Measurements from ENCODE around the gene MTMR1. TPM values are rescaled to one million over a fixed set of nuclear protein-coding genes. Genes with fewer than 3 reads are reported as not detected.
A peak's percentile ranks its signal among the peaks of the same experiment; 100 is the strongest.

Gene MTMR1
- total RNA-seq, 4 donors from 2014 or later = 17.6 to 28.4 (median 24.6) TPM

DNA sequence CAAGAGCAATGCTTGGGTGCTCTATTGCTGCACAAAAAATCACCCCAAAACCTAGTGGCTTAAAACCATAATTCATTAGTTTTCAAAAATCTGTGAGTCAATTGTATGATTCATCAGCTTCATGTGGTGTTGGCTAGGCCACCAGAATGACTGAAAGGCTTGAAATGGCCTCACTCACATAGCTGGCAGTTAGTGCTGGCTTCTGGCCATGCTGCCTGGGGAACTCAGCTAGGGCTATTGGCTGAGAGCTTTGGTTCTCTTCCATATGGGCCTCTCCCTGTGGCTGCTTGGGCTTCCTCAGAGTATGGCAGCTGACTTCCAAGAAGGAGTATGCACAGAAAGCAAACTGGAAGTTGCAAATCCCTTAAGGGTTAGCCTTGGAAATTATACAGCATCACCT is 3.1 kb upstream of the MTMR1 start:
- Histone ChIP-seq H3K36me3 (no peaks in the 10 kb centered on the region), H3K9me3 (no peaks in the 10 kb centered on the region), H3K27me3 (no peaks in the 10 kb centered on the region), H3K4me1 (peaks cover 0 to 7% of the 10 kb centered on the region in 2 donors), H3K27ac (no peak overlapping the region), H3K4me3 (replicated peaks in 1 of 3) (no peak overlapping the region)
- TF ChIP-seq, protein P1, sequence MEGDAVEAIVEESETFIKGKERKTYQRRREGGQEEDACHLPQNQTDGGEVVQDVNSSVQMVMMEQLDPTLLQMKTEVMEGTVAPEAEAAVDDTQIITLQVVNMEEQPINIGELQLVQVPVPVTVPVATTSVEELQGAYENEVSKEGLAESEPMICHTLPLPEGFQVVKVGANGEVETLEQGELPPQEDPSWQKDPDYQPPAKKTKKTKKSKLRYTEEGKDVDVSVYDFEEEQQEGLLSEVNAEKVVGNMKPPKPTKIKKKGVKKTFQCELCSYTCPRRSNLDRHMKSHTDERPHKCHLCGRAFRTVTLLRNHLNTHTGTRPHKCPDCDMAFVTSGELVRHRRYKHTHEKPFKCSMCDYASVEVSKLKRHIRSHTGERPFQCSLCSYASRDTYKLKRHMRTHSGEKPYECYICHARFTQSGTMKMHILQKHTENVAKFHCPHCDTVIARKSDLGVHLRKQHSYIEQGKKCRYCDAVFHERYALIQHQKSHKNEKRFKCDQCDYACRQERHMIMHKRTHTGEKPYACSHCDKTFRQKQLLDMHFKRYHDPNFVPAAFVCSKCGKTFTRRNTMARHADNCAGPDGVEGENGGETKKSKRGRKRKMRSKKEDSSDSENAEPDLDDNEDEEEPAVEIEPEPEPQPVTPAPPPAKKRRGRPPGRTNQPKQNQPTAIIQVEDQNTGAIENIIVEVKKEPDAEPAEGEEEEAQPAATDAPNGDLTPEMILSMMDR (IDR thresholded peaks at IDR 0.05) = no peak
- TF ChIP-seq POLR2A (IDR thresholded peaks at IDR 0.05) = no peak
- DNase-seq = no peak
- intact Hi-C loops (cut with DNase I) = no loop called here

DNA sequence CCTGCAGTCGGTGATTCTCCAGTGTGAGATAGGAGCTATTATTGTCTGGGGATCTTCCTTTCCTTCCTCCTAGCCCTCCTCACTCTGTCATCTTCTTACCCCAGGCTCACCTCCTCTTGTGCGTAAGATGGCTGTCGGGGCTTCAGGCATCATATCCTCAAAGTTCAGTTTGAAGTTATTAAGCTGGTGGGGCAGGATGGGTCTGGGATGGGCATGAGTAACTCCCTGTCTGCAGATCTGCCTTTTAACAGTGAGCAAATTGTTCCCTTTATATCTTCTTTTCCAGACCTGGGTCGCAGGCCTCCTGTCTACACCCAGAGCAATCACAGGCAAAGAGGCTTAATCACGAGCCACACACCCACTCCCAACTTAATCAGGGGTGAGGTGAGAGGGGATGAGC is 900 bp upstream of the MTMR1 start:
- H3K36me3 ChIP-seq = no peaks in the 10 kb centered on the region
- no peak for DNase-seq
- peaks cover 0 to 10% of the 10 kb centered on the region in 2 donors for H3K4me1 ChIP-seq
- intact Hi-C loops (cut with DNase I) = no loop called here
- H3K4me3 ChIP-seq (replicated peaks in 1 of 3) = peak overlapping the region in 1 of 3 donors; percentile 39
- H3K9me3 ChIP-seq = no peaks in the 10 kb centered on the region
- TF ChIP-seq, protein P1 (IDR thresholded peaks at IDR 0.05) = no peak
- TF ChIP-seq POLR2A (IDR thresholded peaks at IDR 0.05) = no peak
- WGBS, 2 donors = 64 to 70% methylated on average over 4 to 5 of the region's 5 CpGs
- H3K27ac ChIP-seq = no peak overlapping the region
- H3K27me3 ChIP-seq = no peaks in the 10 kb centered on the region

DNA sequence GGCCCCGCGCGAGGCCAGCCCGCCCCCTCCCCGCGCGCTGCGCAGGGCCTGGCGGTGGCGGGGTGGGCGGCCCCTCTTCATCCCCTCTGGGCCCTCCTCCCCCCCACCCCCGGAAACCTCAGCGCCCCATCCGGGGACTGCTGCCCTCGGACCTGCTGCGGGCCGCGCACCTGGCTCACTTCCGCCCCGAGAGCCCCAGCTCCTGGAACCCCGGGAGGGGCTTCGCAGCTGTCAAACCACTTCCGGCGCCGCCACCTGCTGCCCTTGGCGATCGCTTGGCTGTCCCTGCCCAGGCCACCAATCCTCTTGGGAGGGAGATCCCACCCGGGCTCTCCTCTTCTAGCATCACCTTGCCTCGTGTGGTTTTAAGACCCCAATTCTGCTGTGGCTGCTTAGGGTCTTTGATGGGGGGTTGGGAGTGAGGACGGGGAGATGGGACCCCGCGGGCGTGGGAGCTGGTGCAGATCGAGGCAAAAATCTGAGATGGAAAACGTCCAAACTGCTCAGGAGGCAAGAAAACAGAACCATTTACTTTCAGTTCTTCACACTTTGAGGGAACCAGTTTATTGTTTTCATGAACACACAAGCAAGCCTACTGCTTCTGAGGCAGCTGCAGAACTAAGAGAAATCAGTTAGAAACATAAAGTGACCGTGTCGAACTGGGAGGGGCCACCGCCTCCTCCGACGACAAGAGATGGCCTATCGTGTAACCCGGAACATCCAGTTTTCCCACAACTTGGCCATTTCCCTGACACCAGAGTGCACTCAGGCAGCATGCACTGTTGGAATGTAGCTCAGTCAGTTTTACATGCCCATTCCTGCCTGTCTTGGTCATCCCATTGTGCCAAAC is 754 bp downstream of the MTMR1 start:
- DNase-seq = peak; percentile 78
- Histone ChIP-seq H3K27ac (peak overlapping the region; percentile 73 to 87 (median 73)), H3K4me3 (replicated peaks in 1 of 3) (peak overlapping the region in 2 of 3 donors; percentile 37 to 39), H3K9me3 (no peaks in the 10 kb centered on the region), H3K36me3 (no peaks in the 10 kb centered on the region), H3K27me3 (no peaks in the 10 kb centered on the region), H3K4me1 (peaks cover 0 to 10% of the 10 kb centered on the region in 2 donors)
- TF ChIP-seq, protein P1 (IDR thresholded peaks at IDR 0.05) = no peak
- peak in 1 of 2 donors; percentile 52 for TF ChIP-seq POLR2A (IDR thresholded peaks at IDR 0.05)
- 1 to 2% methylated on average over 11 to 14 of the region's 42 CpGs for WGBS, 2 donors
- intact Hi-C loops (cut with DNase I) = no loop called here

DNA sequence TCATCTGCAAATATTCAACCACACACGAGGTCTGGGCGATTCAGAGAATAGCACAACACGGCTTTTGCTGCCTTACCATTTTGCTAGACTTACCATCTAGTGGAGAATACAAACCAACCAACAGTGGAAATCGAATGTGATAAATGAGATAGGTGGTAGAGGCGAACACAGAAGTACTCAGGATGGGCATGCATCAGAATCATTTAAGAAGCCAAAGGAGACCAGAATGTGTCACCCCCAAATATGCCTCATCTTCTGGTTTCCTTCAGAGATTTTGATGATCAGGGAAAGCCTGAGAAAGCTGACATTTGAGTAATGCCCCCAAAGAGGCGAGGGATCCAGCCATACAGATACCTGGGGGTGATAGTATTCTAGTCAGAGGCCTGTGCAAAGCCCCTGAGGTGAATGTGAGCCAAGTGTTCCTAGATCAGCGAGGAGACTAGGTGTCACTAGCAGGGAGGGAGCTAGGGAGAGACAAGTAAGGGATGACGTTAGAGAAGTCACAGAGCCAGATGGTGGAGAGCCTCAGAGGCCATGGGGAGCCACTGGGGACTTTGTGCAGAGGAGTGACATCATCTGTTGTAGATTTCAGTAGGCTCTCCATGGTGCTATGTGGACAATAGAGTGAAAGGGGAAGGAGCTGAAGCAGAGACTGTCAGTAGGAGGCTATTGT is 1.7 kb downstream of the MTMR1 start:
- peak overlapping the region; percentile 41 to 73 (median 73) for H3K27ac ChIP-seq
- H3K4me3 ChIP-seq (replicated peaks in 1 of 3) = no peak overlapping the region
- H3K4me1 ChIP-seq = peaks cover 0 to 10% of the 10 kb centered on the region in 2 donors
- intact Hi-C loops (cut with DNase I) = no loop called here
- no peaks in the 10 kb centered on the region for H3K9me3 ChIP-seq
- no peaks in the 10 kb centered on the region for H3K27me3 ChIP-seq
- no peaks in the 10 kb centered on the region for H3K36me3 ChIP-seq
- TF ChIP-seq, protein P1 (IDR thresholded peaks at IDR 0.05) = no peak
- no peak for TF ChIP-seq POLR2A (IDR thresholded peaks at IDR 0.05)
- DNase-seq = no peak
- 69 to 70% methylated on average over 8 of the region's 8 CpGs for WGBS, 2 donors

DNA sequence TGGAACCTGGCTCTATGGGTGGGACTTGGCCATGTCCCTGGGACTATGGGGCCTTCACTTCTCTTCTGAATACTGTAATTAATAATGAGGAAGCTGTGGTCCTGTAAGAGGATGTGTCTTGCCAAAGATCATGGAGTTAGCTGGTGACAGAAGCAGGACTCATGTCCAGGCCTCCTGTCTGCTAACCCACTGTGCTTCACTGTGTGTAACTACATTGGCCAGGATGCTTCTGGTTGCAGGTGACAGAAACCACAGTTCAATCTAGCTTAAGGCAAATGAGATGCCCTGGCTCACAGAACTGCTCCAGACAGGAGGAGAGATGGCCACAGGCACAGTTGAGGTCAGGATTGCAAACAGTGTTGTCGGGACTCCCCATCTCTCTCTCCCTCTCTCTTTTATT is 3.1 kb downstream of the MTMR1 start:
- no peak overlapping the region for H3K27ac ChIP-seq
- H3K4me1 ChIP-seq = peaks cover 0 to 10% of the 10 kb centered on the region in 2 donors
- H3K27me3 ChIP-seq = no peaks in the 10 kb centered on the region
- no peaks in the 10 kb centered on the region for H3K9me3 ChIP-seq
- H3K4me3 ChIP-seq (replicated peaks in 1 of 3) = no peak overlapping the region
- no peak for DNase-seq
- no peaks in the 10 kb centered on the region for H3K36me3 ChIP-seq
- WGBS, 2 donors = 100% methylated on average over 1 of the region's 1 CpG
- no peak for TF ChIP-seq POLR2A (IDR thresholded peaks at IDR 0.05)
- TF ChIP-seq, protein P1 (IDR thresholded peaks at IDR 0.05) = no peak
- intact Hi-C loops (cut with DNase I) = no loop called here
